GM12878 (cell line): Measurements from ENCODE around the gene MEIOC. TPM values are rescaled to one million over a fixed set of nuclear protein-coding genes. Genes with fewer than 3 reads are reported as not detected.
"Not testable (repeated sequence)": the region's sequence is repeated elsewhere in the genome, so short reads cannot be mapped to it uniquely, and the experiment has no call there.

Experiments
- ATAC-seq: fragments of 200-7000 bp; cut with Tn5 transposase; 3 replicates; pipeline ENCODE4 v1.9.1; 2020; ENCODE audit warnings: mild to moderate bottlenecking, moderate library complexity
- BruUV-seq: library from RNA; stranded (reverse); fragments of 400-500 nt; replicated peaks from 2 replicates; lab custom pipeline; 2021; lab: Mats Ljungman, UMichigan
- CTCF ChIA-PET: fragments of 300-600 bp; sonication (Branson Sonifier 250); formaldehyde crosslinking; extraction: SDS; loops from one replicate; lab custom pipeline; 2021; ENCODE audit warnings: inconsistent platforms; lab: Yijun Ruan, JAX
- POLR2A ChIA-PET: fragments of 350-600 bp; formaldehyde crosslinking; extraction: SDS; loops from one replicate; lab custom pipeline; 2021; ENCODE audit warnings: inconsistent platforms; lab: Charles Lee
- RAD21 ChIA-PET: fragments of 300-600 bp; sonication (Branson Sonifier 250); formaldehyde crosslinking; loops from one replicate; lab custom pipeline; 2023; ENCODE audit warnings: antibody characterized with exemption; ENCODE audit not compliant: unreplicated experiment; lab: Charles Lee
- SMC1A ChIA-PET: fragments of 300-600 bp; sonication (Branson Sonifier 250); formaldehyde crosslinking; loops from one replicate; lab custom pipeline; 2023; ENCODE audit not compliant: unreplicated experiment, uncharacterized antibody; lab: Charles Lee
- DNase-seq: peaks from one replicate; pipeline ENCODE4 v3.0.0-alpha.2; 2011; ENCODE audit warnings: low read depth, low spot score
- FAIRE-seq: peaks from 3 replicates; lab custom pipeline; 2011; peaks lifted over from hg19 to GRCh38; lab: Jason Lieb, UNC
- H2AFZ ChIP-seq: 2 replicates; pipeline ENCODE4 v1.6.0; 2011; ENCODE audit warnings: low read depth, low read length, control low read depth; ENCODE audit not compliant: control insufficient read depth
- H3K27ac ChIP-seq: 2 replicates; pipeline ENCODE4 v1.5.1; 2011; ENCODE audit warnings: control low read depth; ENCODE audit not compliant: control insufficient read depth, insufficient read depth
- H3K27me3 ChIP-seq, 2 experiments: replicated peaks in 1 of 2; 2 replicates each; pipeline versions ENCODE4 v1.6.0 to v1.6.1; 2011; ENCODE audit warnings: low read length in 1 of 2; ENCODE audit not compliant: control insufficient read depth in 2 of 2, insufficient read depth in 2 of 2
- H3K36me3 ChIP-seq, 2 experiments: 2 replicates each; pipeline ENCODE4 v1.5.1; 2011; ENCODE audit warnings: low read length in 1 of 2; ENCODE audit not compliant: control insufficient read depth in 2 of 2, insufficient read depth in 2 of 2
- H3K4me1 ChIP-seq: 2 replicates; pipeline ENCODE4 v1.6.1; 2011; ENCODE audit warnings: mild to moderate bottlenecking, low read length, moderate library complexity, mixed read lengths; ENCODE audit not compliant: control insufficient read depth, insufficient read depth
- H3K4me2 ChIP-seq: 2 replicates; pipeline ENCODE4 v1.6.0; 2011; ENCODE audit warnings: control low read depth; ENCODE audit not compliant: control insufficient read depth, insufficient read depth
- H3K4me3 ChIP-seq: fragments of 200-600 bp; sonication (generic); 2 replicates; pipeline ENCODE4 v1.5.1; 2016
- H3K79me2 ChIP-seq: 2 replicates; pipeline ENCODE4 v1.6.0; 2011; ENCODE audit warnings: low read length; ENCODE audit not compliant: control insufficient read depth, insufficient read depth
- H3K9ac ChIP-seq: 2 replicates; pipeline ENCODE4 v1.8.0; 2011; ENCODE audit warnings: low read length, control low read depth, mixed read lengths; ENCODE audit not compliant: control insufficient read depth, insufficient read depth
- H3K9me3 ChIP-seq: replicated peaks from 3 replicates; pipeline ENCODE4 v1.5.1; 2011; ENCODE audit warnings: mild to moderate bottlenecking, low read length; ENCODE audit not compliant: control insufficient read depth, insufficient read depth
- H4K20me1 ChIP-seq: 2 replicates; pipeline ENCODE4 v1.6.0; 2011; ENCODE audit not compliant: control insufficient read depth, insufficient read depth
- CTCF ChIP-seq, 3 experiments: IDR thresholded peaks in 2 of 3; conservative IDR thresholded peaks in 1 of 3; 2 replicates each; pipeline ENCODE4 v1.5.1; 2011; ENCODE audit warnings: low read depth in 3 of 3, low read length in 3 of 3, mild to moderate bottlenecking in 3 of 3, control low read depth in 2 of 3, moderate library complexity in 2 of 3, inconsistent platforms in 1 of 3, mixed read lengths in 1 of 3; ENCODE audit not compliant: control insufficient read depth in 2 of 3, insufficient read depth in 1 of 3; ENCODE audit errors: extremely low read depth in 1 of 3
- MAX ChIP-seq: IDR thresholded peaks from 2 replicates; pipeline ENCODE4 v1.6.1; 2012; ENCODE audit warnings: low read depth, low read length, improper control_type of control experiment
- MYC ChIP-seq: IDR thresholded peaks from 2 replicates; pipeline ENCODE4 v1.6.1; 2011; ENCODE audit warnings: mild to moderate bottlenecking, low read length, moderate library complexity, inconsistent platforms; ENCODE audit not compliant: insufficient read depth, insufficient replicate concordance, insufficient read length, severe bottlenecking
- NFIC ChIP-seq: IDR thresholded peaks from 2 replicates; pipeline ENCODE4 v1.6.1; 2012; ENCODE audit warnings: low read depth, mild to moderate bottlenecking, inconsistent platforms, low read length, moderate library complexity
- RAD21 ChIP-seq: IDR thresholded peaks from 2 replicates; pipeline ENCODE4 v1.6.1; 2011; ENCODE audit warnings: mild to moderate bottlenecking, low read depth, low read length, moderate library complexity; ENCODE audit not compliant: insufficient read depth
- SMC3 ChIP-seq: IDR thresholded peaks from 2 replicates; pipeline ENCODE4 v1.6.1; 2011; ENCODE audit warnings: low read length, improper control_type of control experiment, borderline replicate concordance
- WGBS: methylation state at CpG from one replicate; pipeline ENCODE4 v1.1.6; 2016; ENCODE audit warnings: low lambda C conversion rate; ENCODE audit not compliant: insufficient replicate concordance, insufficient coverage; ENCODE audit errors: missing lambda C conversion rate; 5-methylcytosine and 5-hydroxymethylcytosine counted together
- in situ Hi-C: fragments of 300-500 bp; cut with MboI; formaldehyde crosslinking; loops from 9 replicates; pipeline ENCODE4 v1.14.3; 2018; ENCODE audit warnings: mixed read lengths
- intact Hi-C: fragments of 100-400 bp; cut with micrococcal nuclease; formaldehyde crosslinking; loops from one replicate; pipeline ENCODE4 v1.14.2; 2022; ENCODE audit not compliant: unreplicated experiment
- polyA plus RNA-seq, 11 experiments: library from polyadenylated mRNA; depleted of rRNA in 4 of 11; unstranded in 6 of 11; stranded (reverse) in 5 of 11; fragments of >200 nt; fragmentation: Nextera tagmentation in 4 of 11; fragmentation: Illumina TruSeq in 1 of 11; extraction: Ambion mirVana in 4 of 11; extraction: Trizol in 1 of 11; gene quantifications; 1 replicate in 1 of 11; 2 replicates in 10 of 11; pipeline versions ENCODE4 v1.2.1 to v1.2.3, GENCODE V29; 2011 to 2016; ENCODE audit warnings: inconsistent platforms in 2 of 11, missing spikeins in 2 of 11, low read depth in 1 of 11
- total RNA-seq, 4 experiments: library from RNA; depleted of rRNA in 3 of 4; stranded (reverse); fragments of >200 nt in 3 of 4; fragmentation: Illumina TruSeq in 1 of 4; extraction: Trizol in 1 of 4; gene quantifications; 2 replicates each; pipeline versions ENCODE4 v1.2.1 to v1.2.3, GENCODE V29; 2013 to 2021

The MEIOC gene
- total and polyA plus RNA-seq, 10 of the 15 experiments (the other 5 are each of a cell fraction or from before 2014, with no cell fraction given) = 0.01 to 0.48 (median 0.12) TPM; not detected in 4

GRCh38 chr17:44634401-44634800 lies 21.9 kb upstream of the MEIOC start:
- FAIRE-seq, POLR2A ChIA-PET, BruUV-seq, H3K36me3 ChIP-seq, H2AFZ ChIP-seq, intact Hi-C loops, H3K4me3 ChIP-seq, H3K27me3 ChIP-seq, H3K9ac ChIP-seq, H3K4me1 ChIP-seq, H3K4me2 ChIP-seq, ATAC-seq, H3K27ac ChIP-seq, RAD21 ChIA-PET, H3K79me2 ChIP-seq, H3K9me3 ChIP-seq, in situ Hi-C loops, H4K20me1 ChIP-seq, DNase-seq: not testable (repeated sequence)
- ChIA-PET SMC1A (interaction anchor here (0.9 kb wide), 1 partner anchor 90 kb away, joined by 3 read pairs; no protein-coding TSS in a partner anchor), CTCF (interaction anchor here (0.6 to 0.7 kb wide), 2 partner anchors 53 to 62 kb away, joined by 3 read pairs; no protein-coding TSS in a partner anchor)
- WGBS = 19% methylated on average over 4 of the region's 4 CpGs

- Histone ChIP-seq H3K27me3 (no peaks in the 10 kb centered on the region; a peak in 2 of 4 replicates), H3K4me1 (no peaks in the 10 kb centered on the region), H3K9me3 (no peaks in the 10 kb centered on the region), H3K79me2 (no peaks in the 10 kb centered on the region), H3K4me2 (no peak overlapping the region), H3K36me3 (no peaks in the 10 kb centered on the region), H2AFZ (no peak overlapping the region), H3K9ac (no peak overlapping the region), H3K4me3 (no peak overlapping the region), H3K27ac (no peak overlapping the region), H4K20me1 (no peaks in the 10 kb centered on the region)
- in situ Hi-C loops (no loop called here), intact Hi-C loops (loop anchor here (1.0 kb wide), 1 partner anchor 103 kb away; no protein-coding TSS in a partner anchor)
- peak; percentile 46; the same call in 2 of the 3 replicates for ATAC-seq
- RAD21 ChIA-PET = interaction anchor here (1.0 to 1.2 kb wide), 3 partner anchors 90 to 103 kb away, joined by 3 to 8 read pairs (median 3); no protein-coding TSS in a partner anchor
- 0% methylated on average over 1 of the region's 1 CpG for WGBS
- TF ChIP-seq NFIC (no peak), MAX (no peak), RAD21 (peak; percentile 51), SMC3 (peak; percentile 65; the same call in 1 of the 2 replicates), MYC (no peak), CTCF (IDR thresholded peaks at IDR 0.05 in 2 of 3, conservative IDR thresholded peaks at IDR 0.05 in 1 of 3; ENCODE audit: control insufficient read depth in 2 of 3, extremely low read depth in 1 of 3, insufficient read depth in 1 of 3, low read depth in 3 of 3, low read length in 3 of 3) (peak in 2 of 3 experiments; percentile 21 to 45; a peak in 3 of 6 replicates)
- POLR2A ChIA-PET = no interaction called here
- no TSS peak for BruUV-seq
- SMC1A ChIA-PET = interaction anchor here (1.1 to 1.4 kb wide), 2 partner anchors 36 to 105 kb away, joined by 3 read pairs; no protein-coding TSS in a partner anchor
- CTCF ChIA-PET = interaction anchor here (1.2 to 1.7 kb wide), 4 partner anchors 55 to 103 kb away, joined by 4 to 13 read pairs (median 8); no protein-coding TSS in a partner anchor
- DNase-seq = no peak
- FAIRE-seq = peak; percentile 47
These were observed 19.7 kb upstream of the MEIOC start for GRCh38 chr17:44636562-44636961.
